Measurements from ENCODE around the gene TAOK3.
"Not testable (repeated sequence)": the region's sequence is repeated elsewhere in the genome, so short reads cannot be mapped to it uniquely, and the experiment has no call there.

TAOK3 gene

DNA sequence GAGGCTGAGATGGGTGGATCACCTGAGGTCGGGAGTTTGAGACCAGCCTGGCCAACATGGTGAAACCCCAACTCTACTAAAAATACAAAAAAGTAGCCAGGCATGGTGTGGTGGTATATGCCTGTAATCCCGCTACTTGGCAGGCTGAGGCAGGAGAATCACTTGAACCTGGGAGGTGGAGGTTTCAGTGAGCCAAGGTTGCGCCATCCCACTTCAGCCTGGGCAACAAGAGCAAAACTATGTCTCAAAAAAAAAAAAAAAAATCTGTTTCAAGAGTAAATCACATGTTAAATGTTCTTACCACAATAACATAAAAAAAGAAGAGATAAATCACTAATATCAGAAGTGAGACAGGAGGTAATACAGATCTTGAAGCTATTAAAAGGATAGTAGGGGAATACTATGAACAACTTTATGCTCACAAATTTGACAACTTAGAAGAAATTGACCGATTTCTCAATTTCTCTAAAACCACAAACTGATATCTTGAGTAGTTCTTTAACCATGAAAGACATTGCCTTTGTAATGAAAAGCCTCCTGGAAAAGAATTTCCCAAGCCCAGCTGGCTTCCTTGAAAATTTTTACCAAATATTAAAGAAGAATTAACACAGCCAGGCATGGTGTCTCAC is 37.7 kb downstream of the TAOK3 start:
- no peak for DNase-seq

DNA sequence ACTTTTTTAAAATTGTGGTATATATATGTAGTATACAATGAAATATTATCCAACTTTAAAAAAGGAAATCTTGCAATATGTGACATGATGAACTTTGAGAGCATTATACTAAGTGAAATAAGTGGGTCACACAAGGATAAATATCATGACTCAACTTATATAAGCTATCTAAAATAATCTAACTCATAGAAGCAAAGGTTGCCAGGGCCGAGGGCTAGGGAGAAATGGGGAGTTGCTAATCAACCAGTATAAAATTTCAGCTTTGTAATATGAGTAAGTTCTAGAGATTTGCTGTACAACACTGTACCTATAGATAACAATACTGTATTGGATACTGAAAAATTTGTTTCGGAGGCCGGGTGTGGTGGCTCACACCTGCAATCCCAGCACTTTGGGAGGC is 38.5 kb downstream of the TAOK3 start:
- DNase-seq = no peak

GRCh38 chr12:118332511-118332910 is 40.2 kb downstream of the TAOK3 start:
- DNase-seq = no peak

DNA sequence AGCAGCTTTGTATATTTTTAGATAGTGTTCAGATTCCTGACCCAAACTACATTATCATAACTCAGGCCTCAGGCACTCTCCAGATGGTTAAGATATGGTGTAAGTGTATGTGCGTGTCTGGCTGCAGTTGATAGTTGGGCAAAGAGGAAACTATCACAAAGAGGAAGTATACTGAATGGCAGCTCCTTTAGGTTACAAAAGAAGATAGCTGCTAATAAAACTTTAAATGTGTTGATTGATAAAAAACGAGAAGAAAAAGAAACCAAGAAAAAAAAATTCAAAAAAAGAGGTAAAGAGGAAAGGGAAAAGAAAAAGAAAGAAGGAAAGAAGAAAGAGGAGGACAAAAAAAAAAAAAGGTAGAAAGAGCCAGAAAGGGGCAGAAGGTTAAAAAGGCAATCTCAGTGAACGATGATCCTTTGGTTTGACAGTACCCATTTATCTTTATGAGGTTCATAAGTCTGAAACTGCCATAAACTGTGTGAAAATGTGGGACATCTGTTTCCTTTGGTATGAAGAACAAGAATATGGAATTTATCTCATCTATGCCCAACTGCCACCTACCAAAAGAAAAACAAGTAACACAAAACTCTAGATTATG is 42.2 kb downstream of the TAOK3 start:
- no peak for DNase-seq

DNA sequence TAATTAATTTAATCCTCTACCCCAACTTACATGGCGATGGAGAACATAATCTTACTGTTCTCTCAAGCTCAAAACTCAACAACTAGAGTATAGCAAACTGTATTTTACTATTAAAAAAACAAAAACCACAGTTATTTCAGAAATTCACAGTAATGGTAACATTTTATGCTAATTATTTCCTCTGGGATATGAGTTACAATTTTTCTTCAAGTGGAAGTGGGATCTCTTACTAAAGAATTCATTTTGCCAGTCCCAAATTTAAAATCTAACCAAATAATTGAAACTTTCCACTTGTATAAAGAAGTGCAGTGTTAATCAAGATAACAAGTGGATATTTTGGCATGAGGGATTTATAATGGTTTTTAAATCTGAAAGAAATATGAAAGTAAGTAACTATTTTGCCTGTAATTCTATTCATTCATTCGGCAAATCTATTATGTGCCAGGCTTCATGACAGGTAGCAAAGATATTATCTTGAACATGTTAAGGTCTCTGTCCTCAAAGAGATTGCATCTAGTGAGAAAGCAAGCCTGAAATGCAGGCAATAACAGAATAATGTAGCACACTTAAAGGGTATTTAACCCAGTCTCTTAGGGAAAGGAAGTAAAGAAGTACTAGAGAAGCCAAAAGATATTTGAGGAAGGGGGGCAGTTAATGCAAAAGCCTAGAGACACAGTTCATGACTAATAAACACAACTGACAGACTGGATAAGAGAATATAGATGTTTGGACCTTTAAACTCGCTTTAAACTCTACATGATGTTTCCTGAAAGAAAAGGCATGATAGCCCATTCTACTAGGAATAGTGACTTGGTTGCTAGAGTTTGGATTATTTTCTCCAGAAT is 44.0 kb downstream of the TAOK3 start:
- DNase-seq = no peak

DNA sequence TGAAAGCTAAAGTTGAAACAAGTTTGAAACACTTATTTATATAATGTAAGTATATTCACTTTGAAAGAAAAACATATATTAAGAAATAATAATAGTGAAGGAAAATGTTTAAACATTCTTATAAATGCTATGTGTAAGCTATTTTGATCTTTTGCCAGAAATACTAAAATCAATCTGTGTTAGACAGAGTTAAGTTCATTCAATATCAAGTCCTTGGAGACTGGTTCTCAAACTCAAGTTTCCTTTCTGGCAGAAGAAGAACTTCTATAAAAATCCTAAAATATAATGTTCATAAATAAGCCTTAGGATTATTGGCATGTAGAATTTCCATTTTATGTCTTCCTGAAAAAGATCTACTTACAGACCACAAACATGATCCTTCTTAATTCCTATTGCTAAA is 45.3 kb downstream of the TAOK3 start:
- no peak for DNase-seq

- DNase-seq = no peak
Measured at GRCh38 chr12:118326991-118327390, 45.7 kb downstream of the TAOK3 start.

GRCh38 chr12:118325081-118325480 is 47.6 kb downstream of the TAOK3 start:
- DNase-seq = no peak

GRCh38 chr12:118319627-118320026 is 53.1 kb downstream of the TAOK3 start:
- DNase-seq = no peak

DNA sequence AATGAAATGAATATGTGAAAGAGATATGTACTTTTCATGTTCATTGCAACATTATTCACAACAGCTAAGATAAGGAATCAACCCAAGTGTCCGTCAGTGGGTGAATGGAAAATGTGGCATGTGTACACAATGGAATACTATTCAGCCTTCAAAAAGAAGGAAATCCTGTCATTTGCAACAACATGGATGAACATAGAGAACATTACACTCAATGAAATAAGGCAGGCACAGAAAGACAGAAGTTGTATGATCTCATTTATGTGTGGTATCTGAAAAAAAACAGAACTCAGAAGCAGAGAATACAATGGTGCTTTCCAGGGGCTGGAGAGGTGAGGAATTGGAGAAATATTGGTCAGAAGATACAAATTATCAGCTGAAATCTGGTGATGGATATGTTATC is 54.0 kb downstream of the TAOK3 start:
- DNase-seq = no peak

DNA sequence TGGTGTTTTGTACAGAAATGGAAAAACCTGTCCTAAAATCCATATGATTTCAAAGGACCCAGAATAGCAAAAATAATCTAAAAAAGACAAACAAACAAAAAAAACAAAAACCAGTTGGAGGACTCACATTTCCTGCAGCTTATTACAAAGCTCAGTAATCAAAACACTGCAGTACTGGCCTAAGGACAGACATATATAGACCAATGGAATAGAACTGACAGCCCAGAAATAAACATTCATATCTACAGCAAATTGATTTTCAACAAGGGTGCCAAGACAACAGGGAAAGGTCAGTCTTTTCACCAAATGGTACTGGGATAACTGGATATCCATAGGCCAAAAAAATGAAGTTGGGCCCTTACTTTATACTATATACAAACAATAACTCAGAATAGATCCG is 55.0 kb downstream of the TAOK3 start:
- no peak for DNase-seq

- DNase-seq = no peak
Measured at GRCh38 chr12:118315821-118316220, 56.9 kb downstream of the TAOK3 start.

- no peak for DNase-seq
Measured at GRCh38 chr12:118312578-118312977, 60.1 kb downstream of the TAOK3 start.

DNA sequence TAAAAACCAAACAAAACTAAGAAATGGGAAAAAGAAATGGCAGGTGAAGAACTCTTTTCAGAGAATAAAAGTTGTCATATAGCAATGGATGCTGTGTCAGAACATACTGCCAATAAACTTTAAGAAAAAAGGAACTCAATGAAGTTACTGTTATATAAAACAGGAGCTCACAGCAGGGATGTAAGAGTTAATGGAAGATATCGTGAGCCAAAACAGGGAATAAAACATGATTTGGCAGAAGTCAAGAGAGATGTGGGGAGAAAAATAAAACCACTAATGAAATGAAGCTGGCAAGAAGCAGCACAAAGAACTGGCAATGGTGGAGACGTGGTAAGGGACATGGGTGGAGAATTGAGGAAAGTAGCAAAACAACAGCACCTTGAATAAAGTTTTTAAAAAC is 61.0 kb downstream of the TAOK3 start:
- no peak for DNase-seq

- DNase-seq = no peak
Measured at GRCh38 chr12:118310320-118310719, 62.4 kb downstream of the TAOK3 start.

DNA sequence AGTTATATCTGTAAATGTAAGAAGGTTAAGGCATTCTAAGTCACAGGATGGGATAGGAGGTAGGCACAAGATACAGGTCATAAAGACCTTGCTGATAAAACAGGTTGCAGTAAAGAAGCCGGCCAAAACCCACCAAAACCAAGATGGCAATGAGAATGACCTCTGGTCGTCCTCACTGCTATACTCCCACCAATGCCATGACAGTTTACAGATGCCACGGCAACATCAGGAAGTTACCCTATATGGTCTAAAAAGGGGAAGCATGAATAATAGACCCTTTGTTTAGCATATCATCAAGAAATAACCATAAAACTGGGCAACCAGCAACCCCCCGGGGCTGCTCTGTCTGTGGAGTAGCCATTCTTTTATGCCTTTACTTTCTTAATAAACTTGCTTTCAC is 64.7 kb downstream of the TAOK3 start:
- not testable (repeated sequence) for DNase-seq

DNA sequence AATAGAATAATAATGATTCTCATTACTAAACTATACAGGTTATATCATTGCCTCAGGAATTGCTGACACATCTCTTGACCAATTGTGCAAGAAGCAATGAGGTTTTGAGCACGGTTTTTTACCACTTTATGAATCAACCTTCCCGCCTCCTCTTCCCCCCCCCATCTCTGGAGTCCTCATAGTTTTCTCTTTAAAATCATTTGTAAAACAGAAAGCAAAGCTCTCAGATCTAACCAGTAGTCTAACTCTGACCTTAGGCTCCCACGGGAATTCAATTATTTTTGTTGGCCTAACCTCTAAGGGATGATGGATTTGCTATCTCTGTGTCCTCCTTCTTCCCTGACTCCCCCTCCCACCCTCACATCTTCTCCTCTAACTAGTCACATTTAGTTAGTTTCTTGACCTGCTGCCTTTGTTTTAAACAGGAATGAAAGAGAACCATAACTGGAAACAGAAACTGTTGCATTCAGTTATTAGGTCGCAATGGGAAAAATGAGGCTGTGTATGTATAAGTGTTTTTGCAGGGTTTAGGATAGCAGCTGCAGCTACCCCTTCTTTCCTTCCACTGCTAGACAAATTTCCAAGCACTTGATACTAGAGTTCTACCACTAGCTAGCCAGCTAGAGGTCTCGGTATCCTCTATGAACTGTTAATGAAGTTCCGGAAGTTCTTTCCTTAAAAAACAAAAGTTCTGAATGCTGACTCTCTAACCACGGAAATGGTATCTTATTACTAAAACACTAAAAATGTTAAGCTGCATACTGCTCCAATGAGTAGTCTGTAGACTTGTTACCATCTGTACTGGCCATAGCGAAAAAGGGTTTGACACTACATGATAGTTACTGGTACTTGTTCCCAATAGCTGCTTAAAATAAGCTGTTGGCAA is 65.4 kb downstream of the TAOK3 start:
- DNase-seq = peak; percentile 62

- no peak for DNase-seq
Measured at GRCh38 chr12:118304093-118304492, 68.6 kb downstream of the TAOK3 start.

DNA sequence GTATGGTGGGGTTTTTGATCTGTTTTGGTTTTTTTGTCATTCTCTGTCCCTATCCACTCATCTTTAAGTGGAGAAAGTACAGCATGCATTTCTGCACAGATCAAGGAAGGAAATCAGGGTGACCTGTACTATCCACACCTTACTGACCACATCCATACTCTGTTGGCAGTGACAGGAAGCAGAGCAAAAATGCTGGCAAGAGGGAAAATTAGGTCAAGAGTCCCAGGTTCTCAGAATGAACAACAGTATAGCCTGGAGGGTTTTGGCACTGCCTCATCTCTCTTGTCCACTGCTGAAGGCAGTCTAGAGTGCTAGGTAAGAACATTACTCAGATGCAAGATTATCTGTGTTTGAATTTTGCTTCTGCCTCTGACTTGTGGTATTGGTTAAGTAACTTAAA is 70.7 kb downstream of the TAOK3 start:
- DNase-seq = no peak

DNA sequence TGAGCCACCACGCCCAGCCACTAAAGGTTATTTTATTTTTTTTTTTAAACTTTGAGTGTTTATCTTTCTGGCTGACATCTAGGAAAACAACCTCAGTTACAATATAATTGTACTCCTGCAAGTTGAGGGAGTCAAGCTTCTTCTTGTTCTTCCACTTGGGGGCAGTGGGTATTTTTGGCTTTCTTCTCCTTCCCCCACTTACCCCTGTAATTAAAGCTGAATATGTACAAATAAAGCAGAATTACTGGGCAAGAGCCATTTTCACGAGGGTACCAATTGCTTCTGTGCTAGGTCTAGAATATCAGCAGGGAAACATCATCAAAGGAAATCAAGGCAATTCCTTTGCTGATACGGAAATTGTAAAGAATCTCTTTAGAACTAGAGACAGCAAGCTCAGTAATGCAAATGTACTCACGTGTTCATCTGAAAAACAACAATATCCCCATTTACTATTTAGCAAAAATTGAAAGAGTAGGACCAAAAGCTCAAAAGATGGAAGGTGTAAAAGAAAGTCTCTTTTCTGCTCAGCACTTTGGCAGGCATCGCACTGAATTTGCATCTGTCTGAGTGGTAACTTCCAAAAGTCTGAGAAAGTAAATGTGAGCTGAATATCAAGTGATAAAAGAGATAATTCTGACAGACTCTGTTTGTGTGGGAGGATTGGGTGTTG is 72.8 kb downstream of the TAOK3 start:
- no peak for DNase-seq

DNA sequence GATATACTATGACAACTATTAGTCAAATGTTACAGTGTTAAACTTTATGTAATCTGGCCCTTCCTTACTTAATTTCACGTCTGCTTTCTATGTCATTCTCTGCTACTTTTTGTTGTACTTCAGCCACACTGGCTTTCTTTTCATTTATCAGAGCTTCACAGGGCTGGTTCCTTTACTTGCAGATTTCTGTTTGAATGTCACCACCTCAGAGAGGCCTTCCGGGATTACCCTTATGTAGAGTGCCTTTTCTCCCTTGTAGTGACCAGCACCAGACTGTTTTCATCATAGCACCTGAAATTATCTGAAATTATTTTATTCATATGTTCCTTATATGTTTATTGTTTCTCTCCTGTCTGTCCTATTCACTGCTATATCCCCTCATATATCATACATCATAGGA is 75.4 kb downstream of the TAOK3 start:
- DNase-seq = no peak

- no peak for DNase-seq
Measured at GRCh38 chr12:118292836-118293235, 79.9 kb downstream of the TAOK3 start.

DNA sequence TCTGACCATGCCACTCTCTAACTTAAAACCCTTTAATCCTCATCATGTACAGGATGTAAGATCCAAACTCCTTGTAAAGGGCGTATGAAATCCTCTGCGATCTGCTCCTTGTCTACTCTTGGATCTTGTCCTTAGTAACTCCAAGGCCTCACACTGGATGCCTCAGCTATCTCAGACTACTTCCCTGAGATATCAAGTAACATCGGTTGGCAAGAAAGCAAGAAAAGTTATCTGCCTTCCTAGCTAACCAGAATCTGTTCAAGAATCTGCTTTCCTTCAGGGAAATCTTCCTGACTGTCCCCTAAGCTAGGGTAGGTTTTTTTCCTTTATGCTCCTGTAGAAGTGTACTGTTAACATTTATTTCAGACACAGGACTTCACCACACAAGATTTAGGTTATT is 82.6 kb downstream of the TAOK3 start:
- no peak for DNase-seq
